Lower leg skin (tissue), 3 donors: ENCODE results near the gene CSNK1A1L.

Experiments used
- POLR2A ChIP-seq, 2 donors: fragments of 450-650 bp; IDR thresholded peaks; one replicate each; pipeline ENCODE4 v1.6.1; 2016 to 2017; ENCODE audit warnings: antibody characterized with exemption in 2 of 2, mild to moderate bottlenecking in 1 of 2, moderate library complexity in 1 of 2
- TF ChIP-seq, protein P1 (sequence below), 3 donors: fragments of 450-650 bp; IDR thresholded peaks; one replicate each; pipeline ENCODE4 v1.5.1; 2016; ENCODE audit warnings: antibody characterized with exemption in 3 of 3, mild to moderate bottlenecking in 3 of 3, moderate library complexity in 2 of 3

DNA sequence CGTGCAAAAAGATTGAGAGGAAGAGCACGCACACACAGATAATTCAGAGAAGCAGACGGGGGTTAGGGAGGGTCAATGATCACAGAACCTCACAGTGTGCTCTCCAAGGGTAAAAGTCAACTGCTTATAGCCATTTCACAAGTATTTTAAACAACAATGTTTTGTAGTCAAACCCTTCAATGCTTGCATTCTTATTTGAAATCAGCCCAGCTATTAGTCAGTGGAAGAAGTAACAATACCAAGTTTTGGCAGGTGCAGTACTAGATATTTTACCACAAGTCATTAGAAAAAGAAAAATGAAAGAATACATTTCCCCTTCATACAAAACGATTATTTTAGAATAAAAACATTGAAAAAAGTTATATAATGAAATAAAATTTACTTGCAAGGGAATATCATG, 2.6 kb downstream of the CSNK1A1L start:
- TF ChIP-seq, protein P1, sequence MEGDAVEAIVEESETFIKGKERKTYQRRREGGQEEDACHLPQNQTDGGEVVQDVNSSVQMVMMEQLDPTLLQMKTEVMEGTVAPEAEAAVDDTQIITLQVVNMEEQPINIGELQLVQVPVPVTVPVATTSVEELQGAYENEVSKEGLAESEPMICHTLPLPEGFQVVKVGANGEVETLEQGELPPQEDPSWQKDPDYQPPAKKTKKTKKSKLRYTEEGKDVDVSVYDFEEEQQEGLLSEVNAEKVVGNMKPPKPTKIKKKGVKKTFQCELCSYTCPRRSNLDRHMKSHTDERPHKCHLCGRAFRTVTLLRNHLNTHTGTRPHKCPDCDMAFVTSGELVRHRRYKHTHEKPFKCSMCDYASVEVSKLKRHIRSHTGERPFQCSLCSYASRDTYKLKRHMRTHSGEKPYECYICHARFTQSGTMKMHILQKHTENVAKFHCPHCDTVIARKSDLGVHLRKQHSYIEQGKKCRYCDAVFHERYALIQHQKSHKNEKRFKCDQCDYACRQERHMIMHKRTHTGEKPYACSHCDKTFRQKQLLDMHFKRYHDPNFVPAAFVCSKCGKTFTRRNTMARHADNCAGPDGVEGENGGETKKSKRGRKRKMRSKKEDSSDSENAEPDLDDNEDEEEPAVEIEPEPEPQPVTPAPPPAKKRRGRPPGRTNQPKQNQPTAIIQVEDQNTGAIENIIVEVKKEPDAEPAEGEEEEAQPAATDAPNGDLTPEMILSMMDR (IDR thresholded peaks at IDR 0.05), result no peak
- no peak for TF ChIP-seq POLR2A (IDR thresholded peaks at IDR 0.05)
